ENCODE data around the gene FXR2.

DNA sequence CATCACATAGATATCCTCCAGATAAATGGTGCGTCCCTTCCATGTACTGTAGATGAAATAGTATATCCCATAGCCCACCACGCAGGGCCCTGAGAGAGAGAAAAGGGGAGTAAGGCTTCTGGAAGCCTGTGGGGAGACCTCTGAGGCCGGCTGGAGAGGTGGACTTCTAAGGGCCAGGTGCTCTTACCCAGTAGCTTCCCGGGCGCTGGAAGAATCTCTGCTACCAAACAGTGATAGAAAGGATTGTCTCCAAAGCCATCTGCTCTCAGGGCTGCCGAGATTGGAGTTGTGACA lies 12.2 kb upstream of the FXR2 start:
- TF ChIP-seq, protein P1, sequence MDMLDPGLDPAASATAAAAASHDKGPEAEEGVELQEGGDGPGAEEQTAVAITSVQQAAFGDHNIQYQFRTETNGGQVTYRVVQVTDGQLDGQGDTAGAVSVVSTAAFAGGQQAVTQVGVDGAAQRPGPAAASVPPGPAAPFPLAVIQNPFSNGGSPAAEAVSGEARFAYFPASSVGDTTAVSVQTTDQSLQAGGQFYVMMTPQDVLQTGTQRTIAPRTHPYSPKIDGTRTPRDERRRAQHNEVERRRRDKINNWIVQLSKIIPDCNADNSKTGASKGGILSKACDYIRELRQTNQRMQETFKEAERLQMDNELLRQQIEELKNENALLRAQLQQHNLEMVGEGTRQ (IDR thresholded peaks at IDR 0.05; ENCODE audit: borderline replicate concordance, low read depth, low read length), result no peak
- TF ChIP-seq E2F8 (IDR thresholded peaks at IDR 0.05; ENCODE audit: low read depth, partially characterized antibody) (no peak), ZBED1 (IDR thresholded peaks at IDR 0.05; ENCODE audit: borderline replicate concordance) (no peak), ATF3 (IDR thresholded peaks at IDR 0.05; ENCODE audit: borderline replicate concordance, extremely low read depth, low read depth, low read length) (no peak), CEBPB (IDR thresholded peaks at IDR 0.05; ENCODE audit: borderline replicate concordance in 1 of 2, low read depth in 2 of 2, low read length in 2 of 2) (no peak), EZH2 (IDR thresholded peaks at IDR 0.05; ENCODE audit: borderline replicate concordance, control insufficient read depth, low read depth, low read length) (no peak), CTCF (IDR thresholded peaks at IDR 0.05 in 2 of 3, conservative IDR thresholded peaks at IDR 0.05 in 1 of 3; ENCODE audit: control insufficient read depth in 2 of 3, extremely low read depth in 1 of 3, insufficient read depth in 1 of 3, low read depth in 3 of 3, low read length in 3 of 3) (no peak), RELA (IDR thresholded peaks at IDR 0.05; ENCODE audit: borderline replicate concordance, partially characterized antibody) (no peak), MXI1 (IDR thresholded peaks at IDR 0.05; ENCODE audit: low read depth, low read length) (no peak), CREB1 (IDR thresholded peaks at IDR 0.05; ENCODE audit: low read depth) (no peak), TCF3 (IDR thresholded peaks at IDR 0.05; ENCODE audit: borderline replicate concordance, insufficient read depth, low read depth, low read length) (no peak), ZSCAN29 (IDR thresholded peaks at IDR 0.05) (no peak)
- TF ChIP-seq, protein P2, sequence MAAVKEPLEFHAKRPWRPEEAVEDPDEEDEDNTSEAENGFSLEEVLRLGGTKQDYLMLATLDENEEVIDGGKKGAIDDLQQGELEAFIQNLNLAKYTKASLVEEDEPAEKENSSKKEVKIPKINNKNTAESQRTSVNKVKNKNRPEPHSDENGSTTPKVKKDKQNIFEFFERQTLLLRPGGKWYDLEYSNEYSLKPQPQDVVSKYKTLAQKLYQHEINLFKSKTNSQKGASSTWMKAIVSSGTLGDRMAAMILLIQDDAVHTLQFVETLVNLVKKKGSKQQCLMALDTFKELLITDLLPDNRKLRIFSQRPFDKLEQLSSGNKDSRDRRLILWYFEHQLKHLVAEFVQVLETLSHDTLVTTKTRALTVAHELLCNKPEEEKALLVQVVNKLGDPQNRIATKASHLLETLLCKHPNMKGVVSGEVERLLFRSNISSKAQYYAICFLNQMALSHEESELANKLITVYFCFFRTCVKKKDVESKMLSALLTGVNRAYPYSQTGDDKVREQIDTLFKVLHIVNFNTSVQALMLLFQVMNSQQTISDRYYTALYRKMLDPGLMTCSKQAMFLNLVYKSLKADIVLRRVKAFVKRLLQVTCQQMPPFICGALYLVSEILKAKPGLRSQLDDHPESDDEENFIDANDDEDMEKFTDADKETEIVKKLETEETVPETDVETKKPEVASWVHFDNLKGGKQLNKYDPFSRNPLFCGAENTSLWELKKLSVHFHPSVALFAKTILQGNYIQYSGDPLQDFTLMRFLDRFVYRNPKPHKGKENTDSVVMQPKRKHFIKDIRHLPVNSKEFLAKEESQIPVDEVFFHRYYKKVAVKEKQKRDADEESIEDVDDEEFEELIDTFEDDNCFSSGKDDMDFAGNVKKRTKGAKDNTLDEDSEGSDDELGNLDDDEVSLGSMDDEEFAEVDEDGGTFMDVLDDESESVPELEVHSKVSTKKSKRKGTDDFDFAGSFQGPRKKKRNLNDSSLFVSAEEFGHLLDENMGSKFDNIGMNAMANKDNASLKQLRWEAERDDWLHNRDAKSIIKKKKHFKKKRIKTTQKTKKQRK (IDR thresholded peaks at IDR 0.05; ENCODE audit: low read depth, low read length), result no peak
- TF ChIP-seq, protein P3, sequence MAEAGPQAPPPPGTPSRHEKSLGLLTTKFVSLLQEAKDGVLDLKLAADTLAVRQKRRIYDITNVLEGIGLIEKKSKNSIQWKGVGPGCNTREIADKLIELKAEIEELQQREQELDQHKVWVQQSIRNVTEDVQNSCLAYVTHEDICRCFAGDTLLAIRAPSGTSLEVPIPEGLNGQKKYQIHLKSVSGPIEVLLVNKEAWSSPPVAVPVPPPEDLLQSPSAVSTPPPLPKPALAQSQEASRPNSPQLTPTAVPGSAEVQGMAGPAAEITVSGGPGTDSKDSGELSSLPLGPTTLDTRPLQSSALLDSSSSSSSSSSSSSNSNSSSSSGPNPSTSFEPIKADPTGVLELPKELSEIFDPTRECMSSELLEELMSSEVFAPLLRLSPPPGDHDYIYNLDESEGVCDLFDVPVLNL (IDR thresholded peaks at IDR 0.05; ENCODE audit: low read depth, low read length), result no peak
